ENCODE results near the gene RBM33.

RBM33 gene

DNA sequence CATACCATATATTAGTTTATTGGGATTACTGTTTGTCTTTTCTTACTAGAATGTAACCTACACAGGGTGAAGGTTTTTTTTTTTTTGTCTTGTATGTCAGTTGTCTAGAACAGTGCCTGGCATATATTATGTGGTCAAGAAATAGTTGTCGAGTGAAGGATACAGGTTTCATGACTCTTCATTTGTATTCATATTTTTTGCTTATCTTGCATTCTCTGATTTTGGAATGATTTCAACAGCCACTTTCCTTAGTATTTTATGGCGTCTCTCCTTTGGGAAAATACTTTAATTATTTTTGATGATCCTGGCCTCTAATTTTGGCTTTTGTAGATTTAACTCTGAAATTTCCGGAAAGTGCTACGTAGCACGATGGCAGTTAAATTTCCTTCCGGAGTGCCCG is 12.4 kb downstream of the RBM33 start:
- no peak overlapping the region for H3K4me2 ChIP-seq

DNA sequence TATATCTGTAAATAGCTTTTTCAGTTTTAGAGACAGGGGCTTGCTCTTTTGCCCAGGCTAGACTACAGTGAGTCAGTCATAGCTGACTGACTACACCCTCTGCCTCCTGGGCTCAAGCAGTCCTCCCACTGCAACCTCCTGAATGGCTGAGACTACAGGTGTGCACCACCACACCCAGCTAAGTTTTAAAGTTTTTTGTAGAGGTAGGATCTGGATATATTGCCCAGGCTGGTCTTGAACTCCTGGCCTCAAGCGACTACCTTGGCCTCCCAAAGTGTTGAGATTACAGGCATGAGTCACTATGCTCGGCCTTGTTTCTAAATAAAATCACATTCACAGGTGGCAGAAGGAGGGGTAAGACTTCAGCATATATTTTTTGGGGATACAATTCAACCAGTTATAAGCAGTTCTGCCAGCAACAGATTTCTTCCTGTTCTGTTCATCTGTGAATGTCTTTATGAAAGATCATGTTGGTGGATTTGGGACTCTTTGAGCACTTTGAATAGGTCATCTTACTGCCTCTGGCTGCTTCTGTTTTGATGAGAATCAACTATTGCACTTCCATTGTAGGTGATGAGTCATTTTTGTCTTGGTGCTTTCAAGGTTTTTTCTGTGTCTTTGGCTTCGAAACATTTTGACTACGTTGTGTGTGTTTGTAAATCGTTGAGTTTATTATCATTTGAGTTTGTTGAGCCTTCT is 15.7 kb downstream of the RBM33 start:
- TF ChIP-seq, protein P1, sequence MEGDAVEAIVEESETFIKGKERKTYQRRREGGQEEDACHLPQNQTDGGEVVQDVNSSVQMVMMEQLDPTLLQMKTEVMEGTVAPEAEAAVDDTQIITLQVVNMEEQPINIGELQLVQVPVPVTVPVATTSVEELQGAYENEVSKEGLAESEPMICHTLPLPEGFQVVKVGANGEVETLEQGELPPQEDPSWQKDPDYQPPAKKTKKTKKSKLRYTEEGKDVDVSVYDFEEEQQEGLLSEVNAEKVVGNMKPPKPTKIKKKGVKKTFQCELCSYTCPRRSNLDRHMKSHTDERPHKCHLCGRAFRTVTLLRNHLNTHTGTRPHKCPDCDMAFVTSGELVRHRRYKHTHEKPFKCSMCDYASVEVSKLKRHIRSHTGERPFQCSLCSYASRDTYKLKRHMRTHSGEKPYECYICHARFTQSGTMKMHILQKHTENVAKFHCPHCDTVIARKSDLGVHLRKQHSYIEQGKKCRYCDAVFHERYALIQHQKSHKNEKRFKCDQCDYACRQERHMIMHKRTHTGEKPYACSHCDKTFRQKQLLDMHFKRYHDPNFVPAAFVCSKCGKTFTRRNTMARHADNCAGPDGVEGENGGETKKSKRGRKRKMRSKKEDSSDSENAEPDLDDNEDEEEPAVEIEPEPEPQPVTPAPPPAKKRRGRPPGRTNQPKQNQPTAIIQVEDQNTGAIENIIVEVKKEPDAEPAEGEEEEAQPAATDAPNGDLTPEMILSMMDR (conservative IDR thresholded peaks at IDR 0.05; ENCODE audit: low read depth, low read length), result no peak
- Histone ChIP-seq H3K27me3 (ENCODE audit: insufficient read depth, low read depth) (no peaks in the 10 kb centered on the region), H3K4me1 (ENCODE audit: low read depth, poor library complexity, severe bottlenecking) (peaks cover 34% of the 10 kb centered on the region), H3K4me3 (IDR thresholded peaks at IDR 0.05; ENCODE audit: insufficient read depth, low read depth, low read length) (no peak overlapping the region), H4K20me1 (ENCODE audit: insufficient read depth) (peaks cover 68% of the 10 kb centered on the region), H3K4me2 (no peak overlapping the region), H3K79me2 (ENCODE audit: insufficient read depth, low read depth) (peaks cover 99% of the 10 kb centered on the region), H3K36me3 (ENCODE audit: insufficient read depth) (no peaks in the 10 kb centered on the region; the same call in 1 of the 2 replicates), H3K27ac (no peak overlapping the region), H2AFZ (ENCODE audit: low read depth) (no peak overlapping the region), H3K9ac (no peak overlapping the region)

More for the DNA sequence above, 12.4 kb downstream of the RBM33 start:
- H3K79me2 ChIP-seq (ENCODE audit: insufficient read depth, low read depth), result peaks cover 99% of the 10 kb centered on the region
- H4K20me1 ChIP-seq (ENCODE audit: insufficient read depth), result peaks cover 78% of the 10 kb centered on the region
- TF ChIP-seq, protein P1 (conservative IDR thresholded peaks at IDR 0.05; ENCODE audit: low read depth, low read length), result no peak
- H3K27ac ChIP-seq, result no peak overlapping the region
- peaks cover 40% of the 10 kb centered on the region for H3K4me1 ChIP-seq (ENCODE audit: low read depth, poor library complexity, severe bottlenecking)
- H3K4me3 ChIP-seq (IDR thresholded peaks at IDR 0.05; ENCODE audit: insufficient read depth, low read depth, low read length), result no peak overlapping the region
- no peak overlapping the region for H2AFZ ChIP-seq (ENCODE audit: low read depth)
- H3K9ac ChIP-seq, result no peak overlapping the region
- H3K27me3 ChIP-seq (ENCODE audit: insufficient read depth, low read depth), result no peaks in the 10 kb centered on the region
- no peaks in the 10 kb centered on the region for H3K36me3 ChIP-seq (ENCODE audit: insufficient read depth)

DNA sequence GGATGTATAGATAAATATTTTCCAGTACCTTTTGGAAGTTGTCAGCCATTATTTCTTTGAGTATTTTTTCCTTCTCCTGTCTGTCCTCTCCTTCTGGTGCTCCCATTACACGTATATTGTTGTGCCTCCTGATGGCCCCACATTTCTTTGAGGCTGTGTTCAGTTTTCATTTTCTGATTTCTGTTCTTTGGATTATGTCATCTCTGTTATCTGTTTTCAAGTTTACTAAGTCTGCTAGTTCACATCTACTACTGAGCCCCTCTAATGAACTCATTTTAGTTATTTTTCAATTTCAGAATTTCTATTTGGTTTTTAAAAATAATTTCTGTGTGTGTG is 16.3 kb downstream of the RBM33 start:
- no peaks in the 10 kb centered on the region; the same call in 1 of the 2 replicates for H3K36me3 ChIP-seq (ENCODE audit: insufficient read depth)
- H3K4me3 ChIP-seq (IDR thresholded peaks at IDR 0.05; ENCODE audit: insufficient read depth, low read depth, low read length), result no peak overlapping the region
- peaks cover 34% of the 10 kb centered on the region for H3K4me1 ChIP-seq (ENCODE audit: low read depth, poor library complexity, severe bottlenecking)
- TF ChIP-seq, protein P1 (conservative IDR thresholded peaks at IDR 0.05; ENCODE audit: low read depth, low read length), result no peak
- no peak overlapping the region for H3K4me2 ChIP-seq
- H3K9ac ChIP-seq, result no peak overlapping the region
- H3K27ac ChIP-seq, result no peak overlapping the region
- H3K27me3 ChIP-seq (ENCODE audit: insufficient read depth, low read depth), result no peaks in the 10 kb centered on the region
- H4K20me1 ChIP-seq (ENCODE audit: insufficient read depth), result peaks cover 68% of the 10 kb centered on the region
- H2AFZ ChIP-seq (ENCODE audit: low read depth), result no peak overlapping the region
- peaks cover 99% of the 10 kb centered on the region for H3K79me2 ChIP-seq (ENCODE audit: insufficient read depth, low read depth)

DNA sequence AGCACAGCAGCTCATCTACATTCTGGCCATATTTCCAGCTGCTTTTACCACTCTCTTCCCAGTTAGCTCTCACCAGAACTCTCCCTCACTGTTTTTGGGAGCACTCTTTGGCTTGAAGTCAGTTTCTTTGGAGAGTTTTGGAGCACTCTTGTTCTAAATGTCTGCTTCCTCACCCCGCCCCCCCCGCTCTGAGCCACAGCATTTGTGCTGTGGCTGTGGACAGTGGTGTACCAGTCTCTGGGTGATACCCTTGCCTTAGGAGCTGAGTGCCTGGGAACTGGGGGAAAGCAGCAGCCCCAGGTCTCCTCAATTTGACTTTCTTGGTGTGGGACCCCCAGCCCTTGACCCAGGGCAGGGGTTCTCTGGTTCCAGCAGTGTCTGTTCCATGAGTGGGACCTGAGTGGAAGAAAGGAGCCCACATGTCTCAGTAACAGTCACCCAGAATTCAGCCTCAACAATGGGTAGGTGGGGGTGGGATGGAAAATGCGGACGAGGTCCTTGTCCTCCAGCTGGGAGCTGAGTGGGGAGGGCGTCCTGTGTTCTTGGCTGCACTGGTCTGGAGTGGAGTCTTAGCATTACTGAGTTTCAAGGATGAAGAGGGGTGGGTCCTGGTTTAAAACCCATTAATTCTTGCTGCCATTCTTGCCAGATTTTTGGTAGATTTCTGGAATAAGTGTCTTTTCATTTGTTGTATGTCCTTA is 18.0 kb downstream of the RBM33 start:
- peaks cover 64% of the 10 kb centered on the region for H4K20me1 ChIP-seq (ENCODE audit: insufficient read depth)

More for the DNA sequence above, 18.0 kb downstream of the RBM33 start:
- no peaks in the 10 kb centered on the region; the same call in 1 of the 2 replicates for H3K36me3 ChIP-seq (ENCODE audit: insufficient read depth)
- H3K27me3 ChIP-seq (ENCODE audit: insufficient read depth, low read depth), result no peaks in the 10 kb centered on the region
- H3K9ac ChIP-seq, result no peak overlapping the region
- no peak overlapping the region for H2AFZ ChIP-seq (ENCODE audit: low read depth)
- TF ChIP-seq, protein P1 (conservative IDR thresholded peaks at IDR 0.05; ENCODE audit: low read depth, low read length), result no peak
- no peak overlapping the region for H3K4me2 ChIP-seq
- peaks cover 99% of the 10 kb centered on the region for H3K79me2 ChIP-seq (ENCODE audit: insufficient read depth, low read depth)
- H3K4me3 ChIP-seq (IDR thresholded peaks at IDR 0.05; ENCODE audit: insufficient read depth, low read depth, low read length), result no peak overlapping the region
- peaks cover 21% of the 10 kb centered on the region for H3K4me1 ChIP-seq (ENCODE audit: low read depth, poor library complexity, severe bottlenecking)
- H3K27ac ChIP-seq, result no peak overlapping the region

Data from KMS-11 (cell line).